K562 (cell line): ENCODE data around the gene UBE2E1. TPM values are rescaled to one million over a fixed set of nuclear protein-coding genes. Genes with fewer than 3 reads are reported as not detected.

Experiments
- ATAC-seq: fragments of 200-7000 bp; cut with Tn5 transposase; 3 replicates; pipeline ENCODE4 v1.9.1; 2020; ENCODE audit warnings: moderate library complexity
- BruUV-seq: library from RNA; stranded (reverse); fragments of 400-500 nt; replicated peaks from 2 replicates; lab custom pipeline; 2021; lab: Mats Ljungman, UMichigan
- CTCF ChIA-PET: fragments of 300-600 bp; formaldehyde crosslinking; extraction: SDS; loops from one replicate; lab custom pipeline; 2021; ENCODE audit warnings: low intra/inter-chr PET ratio; lab: Yijun Ruan, JAX
- POLR2A ChIA-PET: fragments of 300-600, 350-650 bp; sonication (Branson Sonifier 250); formaldehyde crosslinking; extraction: SDS; loops from one replicate; lab custom pipeline; 2021; ENCODE audit warnings: antibody characterized with exemption, inconsistent platforms; lab: Yijun Ruan, JAX
- DNase-seq, 4 experiments: peaks; one replicate each; pipeline versions ENCODE4 v3.0.0 to v3.0.0-alpha.2; 2011 to 2018; ENCODE audit warnings: low spot score in 3 of 4, mixed read lengths in 3 of 4; ENCODE audit errors: extremely low read depth in 1 of 4
- FAIRE-seq: peaks from 2 replicates; lab custom pipeline; 2011; peaks lifted over from hg19 to GRCh38; lab: Jason Lieb, UNC
- H2AFZ ChIP-seq: 2 replicates; pipeline ENCODE4 v1.6.0; 2011; ENCODE audit warnings: low read depth, low read length, control low read depth, inconsistent platforms
- H3K27ac ChIP-seq: fragments of 200-600 bp; 3 replicates; pipeline ENCODE4 v1.8.0; 2011; ENCODE audit warnings: low read depth, mild to moderate bottlenecking, control low read depth, inconsistent platforms, low read length, moderate library complexity, mixed read lengths; ENCODE audit errors: extremely low read depth
- H3K27me3 ChIP-seq, 2 experiments: fragments of 300-600 bp in 1 of 2; 2 replicates in 1 of 2; 3 replicates in 1 of 2; pipeline versions ENCODE4 v1.6.0 to v1.8.0; 2011; ENCODE audit warnings: inconsistent platforms in 2 of 2, low read length in 2 of 2, mild to moderate bottlenecking in 1 of 2, mixed read lengths in 1 of 2, moderate library complexity in 1 of 2; ENCODE audit not compliant: control insufficient read depth in 2 of 2, insufficient read depth in 2 of 2
- H3K36me3 ChIP-seq: fragments of 300-600 bp; 3 replicates; pipeline ENCODE4 v1.8.0; 2011; ENCODE audit warnings: mild to moderate bottlenecking, low read length, inconsistent platforms; ENCODE audit not compliant: control insufficient read depth, insufficient read depth
- H3K4me1 ChIP-seq, 2 experiments: fragments of 200-600 bp in 1 of 2; replicated peaks in 1 of 2; 2 replicates in 1 of 2; 3 replicates in 1 of 2; pipeline versions ENCODE4 v1.5.1 to v1.8.0; 2011; ENCODE audit warnings: inconsistent platforms in 2 of 2, low read length in 2 of 2, mild to moderate bottlenecking in 1 of 2, mixed read lengths in 1 of 2, moderate library complexity in 1 of 2; ENCODE audit not compliant: control insufficient read depth in 2 of 2, insufficient read depth in 2 of 2
- H3K4me2 ChIP-seq: 2 replicates; pipeline ENCODE4 v1.6.1; 2011; ENCODE audit warnings: low read length, control low read depth, inconsistent platforms, mixed read lengths; ENCODE audit not compliant: insufficient read depth
- H3K4me3 ChIP-seq: fragments of 200-600 bp; sonication (generic), shearing (Covaris generic); 2 replicates; pipeline ENCODE4 v1.5.1; 2016; ENCODE audit warnings: control low read depth, inconsistent platforms
- H3K79me2 ChIP-seq: fragments of 200-600 bp; 3 replicates; pipeline ENCODE4 v1.8.0; 2011; ENCODE audit warnings: low read length, inconsistent platforms; ENCODE audit not compliant: control insufficient read depth, insufficient read depth
- H3K9ac ChIP-seq, 2 experiments: 2 replicates each; pipeline versions ENCODE4 v1.6.0 to v1.6.1; 2011; ENCODE audit warnings: low read depth in 2 of 2, low read length in 2 of 2, control low read depth in 1 of 2, inconsistent platforms in 1 of 2, mild to moderate bottlenecking in 1 of 2, mixed read lengths in 1 of 2; ENCODE audit not compliant: insufficient read depth in 1 of 2
- H3K9me1 ChIP-seq: one replicate; pipeline ENCODE4 v1.6.0; 2011; ENCODE audit warnings: inconsistent platforms, mild to moderate bottlenecking, low read length, moderate library complexity; ENCODE audit not compliant: control insufficient read depth, insufficient read depth
- H3K9me3 ChIP-seq: replicated peaks from 2 replicates; pipeline ENCODE4 v1.5.1; 2011; ENCODE audit warnings: low read depth, low read length, inconsistent platforms; ENCODE audit not compliant: control insufficient read depth, insufficient read depth
- H4K20me1 ChIP-seq: replicated peaks from 2 replicates; pipeline ENCODE4 v1.6.1; 2011; ENCODE audit warnings: low read length, inconsistent platforms, mixed read lengths; ENCODE audit not compliant: control insufficient read depth, insufficient read depth
- DPF2 ChIP-seq: fragments of 450-650 bp; IDR thresholded peaks from 2 replicates; pipeline ENCODE4 v1.6.1; 2016
- FOXA3 ChIP-seq, 2 experiments: fragments of 450-650 bp in 1 of 2; sonication (generic) in 1 of 2; formaldehyde crosslinking; IDR thresholded peaks in 1 of 2; conservative IDR thresholded peaks in 1 of 2; 2 replicates each; pipeline versions ENCODE4 v1.4.0 to v1.8.0; 2020 to 2022; ENCODE audit warnings: mild to moderate bottlenecking in 2 of 2, missing genetic modification reagents in 1 of 2
- GTF2F1 ChIP-seq: IDR thresholded peaks from 2 replicates; pipeline ENCODE4 v1.6.1; 2011; ENCODE audit warnings: low read depth, low read length, improper control_type of control experiment
- NRF1 ChIP-seq, 2 experiments: fragments of 450-650 bp; IDR thresholded peaks in 1 of 2; conservative IDR thresholded peaks in 1 of 2; 2 replicates each; pipeline ENCODE4 v1.6.1; 2014; ENCODE audit warnings: mild to moderate bottlenecking in 2 of 2
- PRMT5 ChIP-seq: sonication (generic); formaldehyde crosslinking; IDR thresholded peaks from 2 replicates; pipeline ENCODE4 v1.5.0; 2020; ENCODE audit warnings: missing genetic modification reagents
- PTBP1 ChIP-seq: fragments of 200-400 bp; formaldehyde crosslinking; IDR thresholded peaks from 2 replicates; pipeline ENCODE4 v1.6.1; 2017; ENCODE audit warnings: low read depth, low read length
- REST ChIP-seq, 2 experiments: fragments of 450-650 bp; formaldehyde crosslinking in 1 of 2; IDR thresholded peaks; 2 replicates each; pipeline versions ENCODE4 v1.4.0 to v1.6.1; 2014 to 2020; ENCODE audit warnings: mild to moderate bottlenecking in 2 of 2, borderline replicate concordance in 1 of 2, low read depth in 1 of 2
- SLC30A9 ChIP-seq: fragments of 250-450 bp; sonication (Bioruptor Pico); IDR thresholded peaks from 2 replicates; pipeline ENCODE4 v1.8.0; 2022; ENCODE audit warnings: mild to moderate bottlenecking, moderate library complexity
- SNIP1 ChIP-seq: fragments of 450-650 bp; IDR thresholded peaks from 2 replicates; pipeline ENCODE4 v1.7.1; 2017; ENCODE audit warnings: low read depth, mild to moderate bottlenecking
- WGBS: fragments of 100-300 bp; shearing (Covaris generic); methylation state at CpG from one replicate; pipeline ENCODE4 v1.1.6; 2016; ENCODE audit warnings: low coverage, mixed read lengths; ENCODE audit not compliant: insufficient coverage; ENCODE audit errors: missing lambda C conversion rate; 5-methylcytosine and 5-hydroxymethylcytosine counted together
- in situ Hi-C: fragments of 300-500 bp; cut with MboI; formaldehyde crosslinking; loops from 4 replicates; pipeline ENCODE4 v1.15.0; 2018; ENCODE audit warnings: inconsistent platforms, mixed read lengths
- intact Hi-C: fragments of 100-400 bp; cut with micrococcal nuclease; formaldehyde crosslinking; loops from 2 replicates; pipeline ENCODE4 v1.14.2; 2022
- polyA plus RNA-seq, 8 experiments: library from polyadenylated mRNA; depleted of rRNA in 4 of 8; stranded (reverse) in 5 of 8; unstranded in 3 of 8; fragments of >200 nt; fragmentation: Nextera tagmentation in 2 of 8; fragmentation: Illumina TruSeq in 1 of 8; extraction: Ambion mirVana in 2 of 8; extraction: Trizol in 1 of 8; gene quantifications; 2 replicates each; pipeline versions ENCODE4 v1.2.1 to v1.2.3, GENCODE V29; 2011 to 2014; ENCODE audit warnings: inconsistent platforms in 1 of 8, missing spikeins in 1 of 8
- total RNA-seq, 7 experiments: library from RNA; depleted of rRNA in 6 of 7; stranded (reverse); fragments of >200 nt in 6 of 7; fragmentation: Illumina TruSeq in 2 of 7; extraction: Trizol in 2 of 7; gene quantifications; 2 replicates each; pipeline versions ENCODE4 v1.2.1 to v1.2.3, GENCODE V29; 2011 to 2021; ENCODE audit warnings: low replicate concordance in 1 of 7
- TF ChIP-seq, protein P1 (sequence below): fragments of 250-450 bp; sonication (Bioruptor Pico); IDR thresholded peaks from 2 replicates; pipeline ENCODE4 v1.4.0; 2020

Gene UBE2E1
- total and polyA plus RNA-seq, 9 of the 15 experiments (the other 6 are each of a cell fraction or from before 2014, with no cell fraction given): 54.4 to 294 (median 165) TPM

- ChIA-PET CTCF (no interaction called here), POLR2A (interaction anchor here (0.7 kb wide), 3 partner anchors 9 to 369 kb away, joined by 3 to 4 read pairs (median 4); no protein-coding TSS in a partner anchor)
- intact Hi-C loops (no loop called here), in situ Hi-C loops (no loop called here)
- no peaks in the 10 kb centered on the region for H3K36me3 ChIP-seq
- H3K4me1 ChIP-seq: no peaks in the 10 kb centered on the region
- DNase-seq: no peak
- no peak overlapping the region for H3K9ac ChIP-seq
- H3K27ac ChIP-seq: no peak overlapping the region
- BruUV-seq: no TSS peak
- H3K4me3 ChIP-seq: no peak overlapping the region
- H3K4me2 ChIP-seq: no peak overlapping the region
- no peak overlapping the region for H2AFZ ChIP-seq
- peaks cover 23 to 45% of the 10 kb centered on the region in 2 experiments for H3K27me3 ChIP-seq
- 4% methylated on average over 7 of the region's 7 CpGs for WGBS
- no peaks in the 10 kb centered on the region for H3K79me2 ChIP-seq
- no peaks in the 10 kb centered on the region for H4K20me1 ChIP-seq
- no peak for FAIRE-seq
- TF ChIP-seq SNIP1 (no peak), NRF1 (conservative IDR thresholded peaks at IDR 0.05 in 1 of 2, IDR thresholded peaks at IDR 0.05 in 1 of 2) (no peak), GTF2F1 (no peak), FOXA3 (CRISPR knock-in tag; conservative IDR thresholded peaks at IDR 0.05 in 1 of 2, IDR thresholded peaks at IDR 0.05 in 1 of 2) (no peak), DPF2 (no peak), PRMT5 (CRISPR knock-in tag) (no peak), SLC30A9 (CRISPR knock-in tag) (no peak), REST (IDR thresholded peaks at IDR 0.05; ENCODE audit: borderline replicate concordance) (no peak), REST (CRISPR knock-in tag; IDR thresholded peaks at IDR 0.05; ENCODE audit: low read depth) (no peak), PTBP1 (no peak)
- TF ChIP-seq, protein P1, sequence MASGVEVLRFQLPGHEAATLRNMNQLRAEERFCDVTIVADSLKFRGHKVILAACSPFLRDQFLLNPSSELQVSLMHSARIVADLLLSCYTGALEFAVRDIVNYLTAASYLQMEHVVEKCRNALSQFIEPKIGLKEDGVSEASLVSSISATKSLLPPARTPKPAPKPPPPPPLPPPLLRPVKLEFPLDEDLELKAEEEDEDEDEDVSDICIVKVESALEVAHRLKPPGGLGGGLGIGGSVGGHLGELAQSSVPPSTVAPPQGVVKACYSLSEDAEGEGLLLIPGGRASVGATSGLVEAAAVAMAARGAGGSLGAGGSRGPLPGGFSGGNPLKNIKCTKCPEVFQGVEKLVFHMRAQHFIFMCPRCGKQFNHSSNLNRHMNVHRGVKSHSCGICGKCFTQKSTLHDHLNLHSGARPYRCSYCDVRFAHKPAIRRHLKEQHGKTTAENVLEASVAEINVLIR (CRISPR knock-in tag): no peak
- no peaks in the 10 kb centered on the region for H3K9me1 ChIP-seq
- no peak for ATAC-seq
- H3K9me3 ChIP-seq: no peaks in the 10 kb centered on the region
Observed at GRCh38 chr3:23760871-23761373, 44.8 kb upstream of the UBE2E1 start.
